GM18873 (cell line): ENCODE results near the gene PLAGL2.
A peak's percentile ranks its signal among the peaks of the same experiment; 100 is the strongest.
"Not testable (repeated sequence)": the region's sequence is repeated elsewhere in the genome, so short reads cannot be mapped to it uniquely, and the experiment has no call there.

Experiments used
- ATAC-seq: cut with Tn5 transposase; IDR thresholded peaks from one replicate; pipeline ENCODE4 v1.9.1; 2021; ENCODE audit warnings: mild to moderate bottlenecking, moderate library complexity, moderate number of reproducible peaks; ENCODE audit not compliant: unreplicated experiment, low FRiP score

The PLAGL2 gene

GRCh38 chr20:32207626-32208498, at the start of gene PLAGL2, which contains the start of gene POFUT1:
PLAGL2 (minus strand) TSS chr20:32207743; CDS start chr20:32202178, 5,565 bp downstream.
POFUT1 (plus strand) TSS chr20:32207880; CDS start chr20:32207942, 62 bp downstream.
- peak; percentile 65 for ATAC-seq

GRCh38 chr20:32252189-32252588, 44.6 kb upstream of the PLAGL2 start:
- no peak for ATAC-seq

- ATAC-seq: no peak
These were observed 43.9 kb upstream of the PLAGL2 start for GRCh38 chr20:32251470-32251869.

GRCh38 chr20:32249030-32249738, 41.6 kb upstream of the PLAGL2 start:
- no peak for ATAC-seq

GRCh38 chr20:32248043-32248442, 40.5 kb upstream of the PLAGL2 start:
- no peak for ATAC-seq

GRCh38 chr20:32246208-32246607, 38.7 kb upstream of the PLAGL2 start:
- not testable (repeated sequence) for ATAC-seq

- no peak for ATAC-seq
These were observed 37.4 kb upstream of the PLAGL2 start for GRCh38 chr20:32244959-32245358.

GRCh38 chr20:32244150-32244823, 36.7 kb upstream of the PLAGL2 start:
- no peak for ATAC-seq

GRCh38 chr20:32241807-32242206, 34.3 kb upstream of the PLAGL2 start:
- no peak for ATAC-seq

- ATAC-seq: no peak
These were observed 32.7 kb upstream of the PLAGL2 start for GRCh38 chr20:32240205-32240604.

GRCh38 chr20:32238483-32239425, 31.2 kb upstream of the PLAGL2 start:
- ATAC-seq: no peak

GRCh38 chr20:32237419-32237818, 29.9 kb upstream of the PLAGL2 start:
- ATAC-seq: no peak

- ATAC-seq: no peak
These were observed 29.3 kb upstream of the PLAGL2 start for GRCh38 chr20:32236819-32237218.

GRCh38 chr20:32236048-32236533, 28.5 kb upstream of the PLAGL2 start:
- no peak for ATAC-seq

- ATAC-seq: no peak
These were observed 27.9 kb upstream of the PLAGL2 start for GRCh38 chr20:32235331-32236047.

- no peak for ATAC-seq
These were observed 26.7 kb upstream of the PLAGL2 start for GRCh38 chr20:32234135-32234808.

- ATAC-seq: no peak
These were observed 25.7 kb upstream of the PLAGL2 start for GRCh38 chr20:32233286-32233685.

GRCh38 chr20:32232326-32232886, 24.9 kb upstream of the PLAGL2 start:
- ATAC-seq: no peak
